HG02870 (cell line): Measurements from ENCODE around the gene F2RL2.

Experiments used
- ATAC-seq: cut with Tn5 transposase; IDR thresholded peaks from one replicate; pipeline ENCODE4 v1.9.1; 2021; ENCODE audit warnings: mild to moderate bottlenecking, moderate library complexity; ENCODE audit not compliant: unreplicated experiment

Gene F2RL2, protein sequence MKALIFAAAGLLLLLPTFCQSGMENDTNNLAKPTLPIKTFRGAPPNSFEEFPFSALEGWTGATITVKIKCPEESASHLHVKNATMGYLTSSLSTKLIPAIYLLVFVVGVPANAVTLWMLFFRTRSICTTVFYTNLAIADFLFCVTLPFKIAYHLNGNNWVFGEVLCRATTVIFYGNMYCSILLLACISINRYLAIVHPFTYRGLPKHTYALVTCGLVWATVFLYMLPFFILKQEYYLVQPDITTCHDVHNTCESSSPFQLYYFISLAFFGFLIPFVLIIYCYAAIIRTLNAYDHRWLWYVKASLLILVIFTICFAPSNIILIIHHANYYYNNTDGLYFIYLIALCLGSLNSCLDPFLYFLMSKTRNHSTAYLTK

GRCh38 chr5:76622973-76623596, at the start of gene F2RL2:
TSS of gene F2RL2 (minus strand) at chr5:76623403. CDS start at chr5:76623230, 173 bp downstream.
- no peak for ATAC-seq

GRCh38 chr5:76672242-76672641, 49.0 kb upstream of the F2RL2 start:
- no peak for ATAC-seq

GRCh38 chr5:76670508-76670907, 47.3 kb upstream of the F2RL2 start:
- ATAC-seq: no peak

GRCh38 chr5:76669245-76669644, 46.0 kb upstream of the F2RL2 start:
- no peak for ATAC-seq

- ATAC-seq: no peak
These were observed 44.3 kb upstream of the F2RL2 start for GRCh38 chr5:76667495-76667894.

- ATAC-seq: no peak
These were observed 40.9 kb upstream of the F2RL2 start for GRCh38 chr5:76664079-76664478.

- ATAC-seq: no peak
These were observed 40.4 kb upstream of the F2RL2 start for GRCh38 chr5:76663573-76663972.

- ATAC-seq: no peak
These were observed 39.3 kb upstream of the F2RL2 start for GRCh38 chr5:76662521-76662920.

DNA sequence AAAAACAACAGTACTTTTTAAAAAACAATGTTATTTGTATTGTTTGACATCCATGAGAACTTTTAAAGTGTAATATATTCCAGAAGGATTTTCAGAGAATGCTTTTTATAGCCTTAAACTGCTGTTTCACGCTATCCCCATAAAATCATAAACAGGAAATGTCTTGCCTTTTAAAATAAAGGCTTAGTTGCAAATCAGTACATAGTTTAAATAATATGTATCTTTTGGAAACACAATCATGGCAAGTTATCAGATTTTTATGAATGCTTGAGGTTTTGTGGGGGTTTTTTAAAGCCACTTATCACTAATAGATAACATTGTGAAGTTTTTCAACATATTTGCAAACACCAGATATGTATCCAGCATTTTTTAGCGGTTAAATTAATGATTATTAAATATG, 37.2 kb upstream of the F2RL2 start:
- no peak for ATAC-seq

- ATAC-seq: no peak
These were observed 34.6 kb upstream of the F2RL2 start for GRCh38 chr5:76657683-76658311.

- ATAC-seq: no peak
These were observed 33.9 kb upstream of the F2RL2 start for GRCh38 chr5:76657091-76657490.

DNA sequence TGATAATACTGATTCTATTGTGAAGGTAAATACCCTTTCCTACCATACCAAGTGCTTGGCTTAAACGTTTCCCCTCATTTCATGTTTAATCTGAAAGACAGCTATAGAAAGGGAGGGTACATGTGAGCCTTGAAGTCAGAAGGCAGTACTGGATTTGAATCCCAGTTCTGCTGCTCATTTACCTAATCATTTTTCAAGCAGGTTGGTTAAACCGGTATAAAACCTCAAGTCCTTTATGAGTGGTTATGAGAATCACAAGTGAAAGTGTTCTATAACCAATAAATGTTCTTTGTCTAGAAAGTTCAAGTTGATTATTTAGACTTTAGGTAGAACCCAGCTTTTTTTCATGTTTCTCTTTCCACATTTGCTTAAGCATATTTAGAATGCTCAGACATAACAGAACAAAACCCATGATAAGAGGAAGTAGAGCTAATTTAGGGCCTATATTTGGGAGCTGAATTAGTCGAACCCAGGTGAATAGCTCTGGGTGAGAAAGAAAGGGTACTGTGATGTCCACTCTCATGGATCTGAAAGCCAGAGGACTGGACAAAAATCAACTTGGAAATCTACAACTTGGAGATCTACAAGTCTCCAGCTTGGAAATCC, 29.7 kb upstream of the F2RL2 start:
- no peak for ATAC-seq

DNA sequence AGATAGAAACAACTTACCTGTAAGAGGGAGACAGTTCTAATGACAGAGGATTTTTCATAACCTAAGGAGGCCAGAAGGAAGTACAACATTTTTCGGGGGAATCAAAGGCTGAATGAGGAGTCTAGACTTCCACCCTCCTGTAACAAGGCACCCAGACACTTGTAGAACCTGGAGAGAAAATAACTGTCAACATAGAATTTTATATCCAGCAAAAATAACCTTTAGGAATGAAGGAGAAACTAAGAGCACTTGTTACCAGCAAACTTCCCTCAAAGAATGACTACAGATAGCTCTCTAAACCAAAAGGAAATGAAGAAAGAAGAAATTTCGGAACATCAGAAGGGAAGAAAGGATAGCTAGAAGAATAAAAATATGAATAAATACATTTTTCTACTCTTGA, 25.9 kb upstream of the F2RL2 start:
- ATAC-seq: no peak

- ATAC-seq: no peak
These were observed 20.2 kb upstream of the F2RL2 start for GRCh38 chr5:76643371-76643770.

DNA sequence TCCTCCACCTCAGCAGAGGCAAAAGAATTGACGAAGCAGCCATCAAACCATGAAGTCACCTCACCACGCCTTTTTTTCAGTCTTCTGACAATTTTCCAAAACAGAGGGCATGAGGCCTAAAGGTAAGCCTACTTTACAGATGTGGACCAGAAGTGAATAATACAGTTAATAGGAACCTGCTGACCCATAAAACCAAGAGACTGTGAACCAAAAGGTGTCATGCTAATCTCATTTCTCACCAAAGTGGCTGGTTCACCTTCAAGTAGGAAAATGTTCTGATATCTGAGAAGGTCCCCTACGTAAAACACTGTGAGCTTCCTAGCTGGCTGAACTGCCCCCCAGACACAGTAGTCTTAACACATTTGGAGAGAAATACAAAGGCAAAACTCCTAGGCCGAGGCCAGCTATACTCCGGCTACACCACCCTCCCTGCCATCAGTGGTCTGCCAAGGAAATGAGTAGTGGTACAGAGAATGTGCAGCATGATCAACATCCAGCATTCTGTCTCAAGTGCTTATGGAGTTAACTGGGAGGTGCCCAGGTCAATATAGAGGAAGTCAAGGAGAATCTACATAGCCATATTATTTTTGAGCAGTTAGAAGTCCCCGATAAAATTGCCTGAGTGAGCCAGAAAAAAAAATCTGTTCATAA, 19.3 kb upstream of the F2RL2 start:
- no peak for ATAC-seq

DNA sequence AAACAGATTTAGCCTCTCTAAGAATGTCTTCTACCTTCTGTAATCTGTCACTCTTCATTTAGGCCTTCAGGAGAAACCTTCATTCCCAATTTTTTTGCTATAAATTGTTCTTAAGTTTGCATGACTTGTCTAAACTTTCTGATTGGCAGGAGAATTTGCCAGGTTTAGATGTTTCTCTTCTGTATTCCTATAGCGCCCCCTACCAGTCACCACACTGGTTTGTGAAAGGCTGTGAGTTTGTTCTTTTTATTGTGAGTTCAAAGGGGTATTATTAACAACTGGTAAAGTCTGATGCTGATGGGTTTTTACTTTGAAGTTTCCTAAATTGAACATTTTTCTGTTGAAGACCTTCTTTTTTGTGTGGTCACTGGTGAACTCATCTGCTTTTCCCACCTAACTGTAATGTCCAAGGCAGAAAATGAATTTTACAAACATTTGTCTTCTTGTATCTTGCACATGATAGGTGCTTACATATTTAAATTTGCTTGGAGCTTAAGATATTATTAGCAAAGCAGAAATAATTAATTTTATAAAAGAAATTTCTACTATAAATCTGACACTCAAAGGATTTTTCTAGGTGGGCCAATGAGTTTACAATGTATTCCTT, 18.4 kb upstream of the F2RL2 start:
- no peak for ATAC-seq

DNA sequence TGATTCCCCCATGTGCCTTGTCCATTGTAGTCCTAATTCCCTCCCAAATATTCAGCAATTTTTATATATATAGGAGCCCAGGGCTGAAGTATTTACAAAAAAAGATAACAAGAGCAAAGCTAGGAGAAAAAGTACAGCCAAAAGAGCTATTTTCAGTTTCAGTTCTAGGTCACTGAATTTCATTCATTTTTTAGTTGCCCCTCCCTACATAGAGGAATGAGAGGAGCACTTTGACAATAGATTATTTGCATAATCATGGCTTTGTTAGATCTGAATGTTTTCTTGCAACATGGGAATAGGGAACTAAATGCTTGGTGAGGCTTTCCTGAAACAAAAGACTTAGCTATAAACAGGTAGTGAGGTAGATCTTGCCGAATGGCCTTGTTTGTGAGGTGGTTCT, 15.3 kb upstream of the F2RL2 start:
- ATAC-seq: no peak

GRCh38 chr5:76637490-76637889, 14.3 kb upstream of the F2RL2 start:
- no peak for ATAC-seq

- ATAC-seq: no peak
These were observed 11.5 kb upstream of the F2RL2 start for GRCh38 chr5:76634661-76635060.

- ATAC-seq: no peak
These were observed 3.5 kb upstream of the F2RL2 start for GRCh38 chr5:76626738-76627137.
